Left ventricle myocardium inferior (tissue), 1 donor: ENCODE data around the gene TMCC1. TPM values are rescaled to one million over a fixed set of nuclear protein-coding genes. Genes with fewer than 3 reads are reported as not detected.

Experiments
- DNase-seq: peaks from one replicate; pipeline ENCODE4 v3.0.0-alpha.2; 2020
- H3K27ac ChIP-seq: fragments of 200-600 bp; replicated peaks from 2 replicates; pipeline ENCODE4 v1.8.0; 2021
- H3K27me3 ChIP-seq: fragments of 200-600 bp; 2 replicates; pipeline ENCODE4 v1.8.0; 2021; ENCODE audit warnings: low read depth
- H3K36me3 ChIP-seq: fragments of 200-600 bp; 2 replicates; pipeline ENCODE4 v1.8.0; 2021
- H3K4me1 ChIP-seq: fragments of 200-600 bp; 2 replicates; pipeline ENCODE4 v1.8.0; 2021
- H3K4me3 ChIP-seq: fragments of 200-600 bp; 2 replicates; pipeline ENCODE4 v1.8.0; 2021; ENCODE audit warnings: mild to moderate bottlenecking, moderate library complexity
- H3K9me3 ChIP-seq: fragments of 200-600 bp; replicated peaks from 2 replicates; pipeline ENCODE4 v1.8.0; 2021
- intact Hi-C: fragments of 100-400 bp; cut with micrococcal nuclease; formaldehyde crosslinking; loops from one replicate; pipeline ENCODE4 v1.11.0; 2022
- total RNA-seq: library from RNA; stranded (reverse); fragmentation: NEBNext Ultra II Directional; extraction: Animal tissue kit (Norgen Biotek cat#: 25700); gene quantifications from one replicate; pipeline ENCODE4 v1.2.1, GENCODE V29; 2021
- TF ChIP-seq, protein P1 (sequence below): fragments of 200-600 bp; IDR thresholded peaks from 2 replicates; pipeline ENCODE4 v1.8.0; 2021; ENCODE audit warnings: antibody characterized with exemption, mild to moderate bottlenecking, borderline replicate concordance
- donor health status: DM: no; HTN: yes; CAD: no; lungs with severe emphysema.

TMCC1 gene
- total RNA-seq, 1 donor from 2014 or later: 28.3 TPM

DNA sequence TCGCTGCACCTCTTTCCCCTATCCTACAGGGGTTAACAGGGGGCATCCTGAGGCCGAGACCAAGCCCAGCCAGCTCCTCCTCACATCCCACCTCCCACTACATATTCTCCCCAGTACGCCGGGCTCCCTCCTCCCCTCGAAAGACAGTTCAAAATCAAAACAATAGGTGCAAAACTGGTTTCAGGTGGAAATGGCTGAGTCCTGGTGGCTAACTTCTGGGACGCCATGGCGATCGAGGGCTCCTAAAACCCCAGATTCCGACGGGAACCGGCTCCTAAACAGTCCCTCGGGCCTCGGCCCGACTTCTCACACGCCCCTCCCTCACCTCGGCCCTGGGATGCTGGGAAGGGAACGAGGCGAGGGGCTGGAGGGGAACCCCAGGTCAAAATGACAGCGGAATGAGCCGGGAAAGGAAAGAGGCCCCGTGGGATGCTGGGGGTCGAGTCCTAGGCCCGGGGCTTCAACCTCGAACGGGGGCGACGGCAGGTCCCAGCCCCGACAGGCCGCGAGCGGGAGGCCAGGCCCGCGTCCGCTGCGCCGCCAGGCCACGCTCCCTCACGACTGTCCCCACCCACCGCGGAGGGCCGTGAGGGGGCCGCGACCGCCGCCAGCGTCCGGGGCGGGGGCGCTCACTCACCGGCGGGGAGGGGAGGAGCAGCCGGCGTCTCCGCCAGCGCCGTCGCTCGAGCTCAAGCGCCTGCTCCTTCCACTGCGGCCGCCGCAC, 492 bp downstream of the TMCC1 start:
- TF ChIP-seq, protein P1, sequence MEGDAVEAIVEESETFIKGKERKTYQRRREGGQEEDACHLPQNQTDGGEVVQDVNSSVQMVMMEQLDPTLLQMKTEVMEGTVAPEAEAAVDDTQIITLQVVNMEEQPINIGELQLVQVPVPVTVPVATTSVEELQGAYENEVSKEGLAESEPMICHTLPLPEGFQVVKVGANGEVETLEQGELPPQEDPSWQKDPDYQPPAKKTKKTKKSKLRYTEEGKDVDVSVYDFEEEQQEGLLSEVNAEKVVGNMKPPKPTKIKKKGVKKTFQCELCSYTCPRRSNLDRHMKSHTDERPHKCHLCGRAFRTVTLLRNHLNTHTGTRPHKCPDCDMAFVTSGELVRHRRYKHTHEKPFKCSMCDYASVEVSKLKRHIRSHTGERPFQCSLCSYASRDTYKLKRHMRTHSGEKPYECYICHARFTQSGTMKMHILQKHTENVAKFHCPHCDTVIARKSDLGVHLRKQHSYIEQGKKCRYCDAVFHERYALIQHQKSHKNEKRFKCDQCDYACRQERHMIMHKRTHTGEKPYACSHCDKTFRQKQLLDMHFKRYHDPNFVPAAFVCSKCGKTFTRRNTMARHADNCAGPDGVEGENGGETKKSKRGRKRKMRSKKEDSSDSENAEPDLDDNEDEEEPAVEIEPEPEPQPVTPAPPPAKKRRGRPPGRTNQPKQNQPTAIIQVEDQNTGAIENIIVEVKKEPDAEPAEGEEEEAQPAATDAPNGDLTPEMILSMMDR: peak; percentile 14
- Histone ChIP-seq H3K27me3 (no peaks in the 10 kb centered on the region), H3K4me3 (peak overlapping the region; percentile 76), H3K36me3 (no peaks in the 10 kb centered on the region), H3K27ac (peak overlapping the region; percentile 96), H3K9me3 (no peaks in the 10 kb centered on the region), H3K4me1 (peaks cover 61% of the 10 kb centered on the region)
- intact Hi-C loops: no loop called here
- DNase-seq: peak; percentile 76

GRCh38 chr3:129892486-129892856, 1.0 kb downstream of the TMCC1 start:
- Histone ChIP-seq H3K27me3 (no peaks in the 10 kb centered on the region), H3K36me3 (no peaks in the 10 kb centered on the region), H3K4me3 (peak overlapping the region; percentile 76), H3K9me3 (no peaks in the 10 kb centered on the region), H3K27ac (peak overlapping the region; percentile 96), H3K4me1 (peaks cover 61% of the 10 kb centered on the region)
- intact Hi-C loops: no loop called here
- no peak for DNase-seq
- TF ChIP-seq, protein P1: no peak

DNA sequence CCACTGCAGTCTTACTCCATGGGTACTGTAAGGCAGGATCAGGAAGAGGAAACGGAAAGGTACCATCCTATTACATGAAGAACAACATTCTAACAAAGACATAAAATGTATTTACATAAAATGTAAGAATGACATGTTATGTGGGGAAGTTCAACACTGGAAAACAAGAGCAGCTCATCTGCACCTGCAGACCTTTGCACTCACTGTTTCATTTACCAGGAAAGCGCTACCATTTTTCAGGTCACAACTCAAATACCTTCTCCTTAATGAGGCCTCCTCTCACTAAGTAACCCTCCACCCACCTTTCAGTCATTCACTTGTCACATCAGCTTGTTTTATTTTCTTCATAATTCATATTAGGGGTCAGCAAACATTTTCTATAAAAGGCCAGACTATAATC, 2.6 kb downstream of the TMCC1 start:
- H3K27ac ChIP-seq: peak overlapping the region; percentile 42
- peaks cover 61% of the 10 kb centered on the region for H3K4me1 ChIP-seq
- no peaks in the 10 kb centered on the region for H3K27me3 ChIP-seq
- no peak overlapping the region for H3K4me3 ChIP-seq
- intact Hi-C loops: no loop called here
- no peak for DNase-seq
- H3K36me3 ChIP-seq: no peaks in the 10 kb centered on the region
- H3K9me3 ChIP-seq: no peaks in the 10 kb centered on the region
- TF ChIP-seq, protein P1: no peak

GRCh38 chr3:129890125-129890524, 3.4 kb downstream of the TMCC1 start:
- H3K9me3 ChIP-seq: no peaks in the 10 kb centered on the region
- no peaks in the 10 kb centered on the region for H3K36me3 ChIP-seq
- H3K27me3 ChIP-seq: no peaks in the 10 kb centered on the region
- H3K4me1 ChIP-seq: peaks cover 61% of the 10 kb centered on the region
- TF ChIP-seq, protein P1: no peak
- H3K27ac ChIP-seq: peak overlapping the region; percentile 42
- H3K4me3 ChIP-seq: no peak overlapping the region
- intact Hi-C loops: no loop called here
- DNase-seq: no peak

- TF ChIP-seq, protein P1: no peak
- no peak overlapping the region for H3K27ac ChIP-seq
- intact Hi-C loops: no loop called here
- peaks cover 55% of the 10 kb centered on the region for H3K4me1 ChIP-seq
- H3K9me3 ChIP-seq: no peaks in the 10 kb centered on the region
- H3K27me3 ChIP-seq: no peaks in the 10 kb centered on the region
- H3K36me3 ChIP-seq: no peaks in the 10 kb centered on the region
- no peak overlapping the region for H3K4me3 ChIP-seq
- DNase-seq: no peak
Measured at GRCh38 chr3:129888771-129889170, 4.7 kb downstream of the TMCC1 start.
